Erythroblast (primary cell): ENCODE data around the gene PLCD4.

ENCODE experiments used
- GATA1 ChIP-seq: IDR thresholded peaks from 2 replicates; pipeline ENCODE4 v1.6.1; 2011; ENCODE audit warnings: low read depth, mild to moderate bottlenecking, control low read depth, low read length, moderate library complexity
- POLR2A ChIP-seq: IDR thresholded peaks from 2 replicates; pipeline ENCODE4 v1.6.1; 2011; ENCODE audit warnings: mild to moderate bottlenecking, low read length

GRCh38 chr2:218642121-218642656, 34.5 kb downstream of the PLCD4 start:
- no peak for TF ChIP-seq POLR2A
- TF ChIP-seq GATA1 = no peak
